Spleen (tissue), 7 donors: ENCODE data around the gene TMEM229B.

ENCODE experiments used
- CTCF ChIP-seq, 11 experiments: fragments of 200-600 bp in 7 of 11; fragments of 450-650 bp in 4 of 11; sonication (generic) in 4 of 11; IDR thresholded peaks in 8 of 11; conservative IDR thresholded peaks in 3 of 11; 1 replicate in 7 of 11; 2 replicates in 4 of 11; pipeline versions ENCODE4 v1.4.0 to v1.8.0; 2016 to 2021; ENCODE audit warnings: antibody characterized with exemption in 11 of 11, inconsistent platforms in 4 of 11, mild to moderate bottlenecking in 1 of 11
- POLR2A ChIP-seq, 3 donors: fragments of 450-650 bp; IDR thresholded peaks; one replicate each; pipeline ENCODE4 v1.5.1; 2017; ENCODE audit warnings: antibody characterized with exemption in 3 of 3, mild to moderate bottlenecking in 1 of 3
- POLR2AphosphoS5 ChIP-seq, 3 donors: sonication (generic); formaldehyde crosslinking; IDR thresholded peaks; one replicate each; pipeline ENCODE4 v1.5.1; 2017; ENCODE audit warnings: antibody characterized with exemption in 3 of 3
- donor health status: DM: no; HTN: no; CAD: no; lungs with moderate emphysema.
- donor health status: DM: no; HTN: no; CAD: no.
- donor health status: DM: no; HTN: no; CAD: no.

GRCh38 chr14:67424539-67424938, 64.0 kb downstream of the TMEM229B start:
- no peak for TF ChIP-seq CTCF (IDR thresholded peaks at IDR 0.05 in 8 of 11, conservative IDR thresholded peaks at IDR 0.05 in 3 of 11)
- TF ChIP-seq POLR2A (IDR thresholded peaks at IDR 0.05), result no peak
- no peak for TF ChIP-seq POLR2AphosphoS5 (IDR thresholded peaks at IDR 0.05)
